Activated CD4-positive, alpha-beta T cell treated with anti-CD3 and anti-CD28 coated beads for 36 hours (primary cell): ENCODE measurements around the gene SUSD4. TPM values are rescaled to one million over a fixed set of nuclear protein-coding genes. Genes with fewer than 3 reads are reported as not detected.

ENCODE experiments used
- ATAC-seq: fragments of 200-7000 bp; cut with Tn5 transposase; one replicate; pipeline ENCODE4 v1.10.0; 2021; ENCODE audit warnings: mild to moderate bottlenecking, moderate library complexity
- CTCF ChIA-PET: fragments of 350-600 bp; sonication (Branson Sonifier 250); formaldehyde crosslinking; loops from one replicate; lab custom pipeline; 2021; ENCODE audit warnings: antibody characterized with exemption; lab: Charles Lee
- POLR2A ChIA-PET: fragments of 350-600 bp; sonication (Branson Sonifier 250); formaldehyde crosslinking; loops from one replicate; lab custom pipeline; 2021; ENCODE audit warnings: antibody characterized with exemption, inconsistent platforms; lab: Charles Lee
- DNase-seq: peaks from one replicate; pipeline ENCODE4 v3.0.0-alpha.2; 2020
- H3K27ac Mint-ChIP-seq: one replicate; pipeline ENCODE4 v1.8.0; 2021; ENCODE audit warnings: mixed read lengths
- H3K27me3 Mint-ChIP-seq: one replicate; pipeline ENCODE4 v1.8.0; 2021; ENCODE audit warnings: mixed read lengths
- H3K36me3 Mint-ChIP-seq: one replicate; pipeline ENCODE4 v1.8.0; 2021; ENCODE audit warnings: low read depth, mixed read lengths
- H3K4me1 Mint-ChIP-seq: one replicate; pipeline ENCODE4 v1.8.0; 2021; ENCODE audit warnings: mixed read lengths
- H3K4me3 Mint-ChIP-seq: one replicate; pipeline ENCODE4 v1.8.0; 2021; ENCODE audit warnings: mild to moderate bottlenecking, moderate library complexity, mixed read lengths
- H3K9me3 Mint-ChIP-seq: one replicate; pipeline ENCODE4 v1.8.0; 2021; ENCODE audit warnings: low read depth, mixed read lengths
- intact Hi-C, 2 experiments: fragments of 100-400 bp; cut with DNase I in 1 of 2; cut with micrococcal nuclease in 1 of 2; formaldehyde crosslinking; loops; one replicate each; pipeline versions ENCODE4 v1.14.2 to v1.15.1; 2022 to 2024; cut with DNase I, micrococcal nuclease
- total RNA-seq, 2 experiments: library from RNA; stranded (reverse); gene quantifications; one replicate each; pipeline ENCODE4 v1.2.3, GENCODE V29; 2021

The SUSD4 gene
- total RNA-seq, 2 experiments from 2014 or later: 1.9 to 2.2 TPM

- ATAC-seq (no peak), DNase-seq (no peak)
- Mint-ChIP-seq H3K9me3 (peaks cover 11% of the 10 kb centered on the region), H3K27me3 (no peaks in the 10 kb centered on the region), H3K4me1 (no peaks in the 10 kb centered on the region), H3K27ac (no peak overlapping the region), H3K4me3 (no peak overlapping the region), H3K36me3 (peaks cover 13% of the 10 kb centered on the region)
- ChIA-PET CTCF (interaction anchor here (0.7 kb wide), 1 partner anchor 8 kb away, joined by 4 read pairs; no protein-coding TSS in a partner anchor), POLR2A (interaction anchor here (0.6 to 0.7 kb wide), 2 partner anchors 24 to 187 kb away, joined by 3 to 9 read pairs; no protein-coding TSS in a partner anchor)
- intact Hi-C loops: no loop called here
Measured at GRCh38 chr1:223219318-223219635, 144.7 kb downstream of the SUSD4 start.

- H3K9me3 Mint-ChIP-seq: peaks cover 11% of the 10 kb centered on the region
- intact Hi-C loops: no loop called here
- no peaks in the 10 kb centered on the region for H3K4me1 Mint-ChIP-seq
- peaks cover 13% of the 10 kb centered on the region for H3K36me3 Mint-ChIP-seq
- CTCF ChIA-PET: no interaction called here
- DNase-seq (no peak), ATAC-seq (no peak)
- H3K27ac Mint-ChIP-seq: no peak overlapping the region
- no peaks in the 10 kb centered on the region for H3K27me3 Mint-ChIP-seq
- POLR2A ChIA-PET: no interaction called here
- H3K4me3 Mint-ChIP-seq: no peak overlapping the region
Measured at GRCh38 chr1:223217781-223218180, 146.2 kb downstream of the SUSD4 start.

GRCh38 chr1:223216531-223217205 lies 147.3 kb downstream of the SUSD4 start:
- no peak overlapping the region for H3K4me3 Mint-ChIP-seq
- no peak overlapping the region for H3K27ac Mint-ChIP-seq
- DNase-seq: no peak
- no peaks in the 10 kb centered on the region for H3K27me3 Mint-ChIP-seq
- H3K4me1 Mint-ChIP-seq: no peaks in the 10 kb centered on the region
- CTCF ChIA-PET: no interaction called here
- peaks cover 11% of the 10 kb centered on the region for H3K9me3 Mint-ChIP-seq
- no peak for ATAC-seq
- intact Hi-C loops: no loop called here
- H3K36me3 Mint-ChIP-seq: peaks cover 13% of the 10 kb centered on the region
- POLR2A ChIA-PET: no interaction called here

GRCh38 chr1:223216074-223216473 lies 147.9 kb downstream of the SUSD4 start:
- CTCF ChIA-PET: no interaction called here
- POLR2A ChIA-PET: no interaction called here
- intact Hi-C loops: no loop called here
- Mint-ChIP-seq H3K36me3 (peaks cover 13% of the 10 kb centered on the region), H3K27me3 (no peaks in the 10 kb centered on the region), H3K4me1 (no peaks in the 10 kb centered on the region), H3K27ac (no peak overlapping the region), H3K4me3 (no peak overlapping the region), H3K9me3 (peaks cover 11% of the 10 kb centered on the region)
- ATAC-seq (no peak), DNase-seq (no peak)

- no peak overlapping the region for H3K4me3 Mint-ChIP-seq
- intact Hi-C loops: no loop called here
- POLR2A ChIA-PET: no interaction called here
- DNase-seq: no peak
- H3K27ac Mint-ChIP-seq: no peak overlapping the region
- ATAC-seq: no peak
- H3K4me1 Mint-ChIP-seq: no peaks in the 10 kb centered on the region
- no peaks in the 10 kb centered on the region for H3K27me3 Mint-ChIP-seq
- peaks cover 9% of the 10 kb centered on the region for H3K36me3 Mint-ChIP-seq
- CTCF ChIA-PET: interaction anchor here (0.6 to 0.7 kb wide), 2 partner anchors 122 to 485 kb away, joined by 3 read pairs; no protein-coding TSS in a partner anchor
- H3K9me3 Mint-ChIP-seq: peaks cover 11% of the 10 kb centered on the region
Measured at GRCh38 chr1:223215026-223215425, 148.9 kb downstream of the SUSD4 start.

GRCh38 chr1:223214261-223214807 lies 149.6 kb downstream of the SUSD4 start:
- Mint-ChIP-seq H3K4me3 (no peak overlapping the region), H3K4me1 (no peaks in the 10 kb centered on the region), H3K27me3 (no peaks in the 10 kb centered on the region), H3K9me3 (peaks cover 11% of the 10 kb centered on the region), H3K27ac (no peak overlapping the region), H3K36me3 (peaks cover 9% of the 10 kb centered on the region)
- POLR2A ChIA-PET: no interaction called here
- ATAC-seq: no peak
- DNase-seq: no peak
- CTCF ChIA-PET: interaction anchor here (0.6 kb wide), 1 partner anchor 485 kb away, joined by 3 read pairs; no protein-coding TSS in a partner anchor
- intact Hi-C loops: no loop called here

GRCh38 chr1:223212441-223212840 lies 151.5 kb downstream of the SUSD4 start:
- CTCF ChIA-PET: no interaction called here
- H3K36me3 Mint-ChIP-seq: no peaks in the 10 kb centered on the region
- no peak for ATAC-seq

GRCh38 chr1:223211323-223211985 lies 152.5 kb downstream of the SUSD4 start:
- H3K4me3 Mint-ChIP-seq: no peak overlapping the region
- DNase-seq (no peak), ATAC-seq (no peak)
- no peaks in the 10 kb centered on the region for H3K27me3 Mint-ChIP-seq
- H3K36me3 Mint-ChIP-seq: no peaks in the 10 kb centered on the region
- ChIA-PET POLR2A (no interaction called here), CTCF (interaction anchor here (0.5 to 0.6 kb wide), 2 partner anchors 8 to 446 kb away, joined by 3 to 4 read pairs; no protein-coding TSS in a partner anchor)
- no peaks in the 10 kb centered on the region for H3K4me1 Mint-ChIP-seq
- H3K27ac Mint-ChIP-seq: no peak overlapping the region
- no peaks in the 10 kb centered on the region for H3K9me3 Mint-ChIP-seq
- intact Hi-C loops: no loop called here

More at GRCh38 chr1:223212441-223212840, 151.5 kb downstream of the SUSD4 start:
- H3K9me3 Mint-ChIP-seq: no peaks in the 10 kb centered on the region
- POLR2A ChIA-PET: interaction anchor here (0.6 kb wide), 1 partner anchor 19 kb away, joined by 3 read pairs; no protein-coding TSS in a partner anchor
- DNase-seq: no peak
- no peaks in the 10 kb centered on the region for H3K4me1 Mint-ChIP-seq
- intact Hi-C loops: no loop called here
- H3K27me3 Mint-ChIP-seq: no peaks in the 10 kb centered on the region
- no peak overlapping the region for H3K4me3 Mint-ChIP-seq
- no peak overlapping the region for H3K27ac Mint-ChIP-seq

GRCh38 chr1:223210788-223211120 lies 153.2 kb downstream of the SUSD4 start:
- H3K4me1 Mint-ChIP-seq: no peaks in the 10 kb centered on the region
- H3K9me3 Mint-ChIP-seq: no peaks in the 10 kb centered on the region
- ATAC-seq: no peak
- no peaks in the 10 kb centered on the region for H3K27me3 Mint-ChIP-seq
- no peak for DNase-seq
- intact Hi-C loops: no loop called here
- ChIA-PET POLR2A (no interaction called here), CTCF (interaction anchor here (0.6 kb wide), 2 partner anchors 8 to 215 kb away, joined by 3 to 4 read pairs; no protein-coding TSS in a partner anchor)
- no peaks in the 10 kb centered on the region for H3K36me3 Mint-ChIP-seq
- no peak overlapping the region for H3K27ac Mint-ChIP-seq
- H3K4me3 Mint-ChIP-seq: no peak overlapping the region

- intact Hi-C loops: no loop called here
Measured at GRCh38 chr1:223209992-223210787, 153.8 kb downstream of the SUSD4 start.

GRCh38 chr1:223209293-223209898 lies 154.6 kb downstream of the SUSD4 start:
- Mint-ChIP-seq H3K36me3 (no peaks in the 10 kb centered on the region), H3K4me1 (no peaks in the 10 kb centered on the region), H3K27ac (no peak overlapping the region), H3K9me3 (no peaks in the 10 kb centered on the region), H3K27me3 (no peaks in the 10 kb centered on the region), H3K4me3 (no peak overlapping the region)
- ATAC-seq (no peak), DNase-seq (no peak)
- ChIA-PET POLR2A (no interaction called here), CTCF (interaction anchor here (0.7 kb wide), 1 partner anchor 14 kb away, joined by 3 read pairs; no protein-coding TSS in a partner anchor)
- intact Hi-C loops: no loop called here

More at GRCh38 chr1:223209992-223210787, 153.8 kb downstream of the SUSD4 start:
- no peaks in the 10 kb centered on the region for H3K9me3 Mint-ChIP-seq
- ATAC-seq (no peak), DNase-seq (no peak)
- CTCF ChIA-PET: interaction anchor here (0.6 to 0.7 kb wide), 2 partner anchors 15 to 215 kb away, joined by 3 read pairs; no protein-coding TSS in a partner anchor
- H3K27ac Mint-ChIP-seq: no peak overlapping the region
- H3K36me3 Mint-ChIP-seq: no peaks in the 10 kb centered on the region
- POLR2A ChIA-PET: no interaction called here
- no peaks in the 10 kb centered on the region for H3K4me1 Mint-ChIP-seq
- no peaks in the 10 kb centered on the region for H3K27me3 Mint-ChIP-seq
- H3K4me3 Mint-ChIP-seq: no peak overlapping the region
